K562 (cell line): ENCODE measurements around the gene NAA80. TPM values are rescaled to one million over a fixed set of nuclear protein-coding genes. Genes with fewer than 3 reads are reported as not detected.
A peak's percentile ranks its signal among the peaks of the same experiment; 100 is the strongest.

ENCODE experiments used
- ATAC-seq: fragments of 200-7000 bp; cut with Tn5 transposase; 3 replicates; pipeline ENCODE4 v1.9.1; 2020; ENCODE audit warnings: moderate library complexity
- BruUV-seq: library from RNA; stranded (reverse); fragments of 400-500 nt; replicated peaks from 2 replicates; lab custom pipeline; 2021; lab: Mats Ljungman, UMichigan
- CTCF ChIA-PET: fragments of 300-600 bp; formaldehyde crosslinking; extraction: SDS; loops from one replicate; lab custom pipeline; 2021; ENCODE audit warnings: low intra/inter-chr PET ratio; lab: Yijun Ruan, JAX
- POLR2A ChIA-PET: fragments of 300-600, 350-650 bp; sonication (Branson Sonifier 250); formaldehyde crosslinking; extraction: SDS; loops from one replicate; lab custom pipeline; 2021; ENCODE audit warnings: antibody characterized with exemption, inconsistent platforms; lab: Yijun Ruan, JAX
- DNase-seq, 4 experiments: peaks; one replicate each; pipeline versions ENCODE4 v3.0.0 to v3.0.0-alpha.2; 2011 to 2018; ENCODE audit warnings: low spot score in 3 of 4, mixed read lengths in 3 of 4; ENCODE audit errors: extremely low read depth in 1 of 4
- FAIRE-seq: peaks from 2 replicates; lab custom pipeline; 2011; peaks lifted over from hg19 to GRCh38; lab: Jason Lieb, UNC
- H2AFZ ChIP-seq: 2 replicates; pipeline ENCODE4 v1.6.0; 2011; ENCODE audit warnings: low read depth, low read length, control low read depth, inconsistent platforms
- H3K27ac ChIP-seq: fragments of 200-600 bp; 3 replicates; pipeline ENCODE4 v1.8.0; 2011; ENCODE audit warnings: low read depth, mild to moderate bottlenecking, control low read depth, inconsistent platforms, low read length, moderate library complexity, mixed read lengths; ENCODE audit errors: extremely low read depth
- H3K27me3 ChIP-seq, 2 experiments: fragments of 300-600 bp in 1 of 2; 2 replicates in 1 of 2; 3 replicates in 1 of 2; pipeline versions ENCODE4 v1.6.0 to v1.8.0; 2011; ENCODE audit warnings: inconsistent platforms in 2 of 2, low read length in 2 of 2, mild to moderate bottlenecking in 1 of 2, mixed read lengths in 1 of 2, moderate library complexity in 1 of 2; ENCODE audit not compliant: control insufficient read depth in 2 of 2, insufficient read depth in 2 of 2
- H3K36me3 ChIP-seq: fragments of 300-600 bp; 3 replicates; pipeline ENCODE4 v1.8.0; 2011; ENCODE audit warnings: mild to moderate bottlenecking, low read length, inconsistent platforms; ENCODE audit not compliant: control insufficient read depth, insufficient read depth
- H3K4me1 ChIP-seq, 2 experiments: fragments of 200-600 bp in 1 of 2; replicated peaks in 1 of 2; 2 replicates in 1 of 2; 3 replicates in 1 of 2; pipeline versions ENCODE4 v1.5.1 to v1.8.0; 2011; ENCODE audit warnings: inconsistent platforms in 2 of 2, low read length in 2 of 2, mild to moderate bottlenecking in 1 of 2, mixed read lengths in 1 of 2, moderate library complexity in 1 of 2; ENCODE audit not compliant: control insufficient read depth in 2 of 2, insufficient read depth in 2 of 2
- H3K4me2 ChIP-seq: 2 replicates; pipeline ENCODE4 v1.6.1; 2011; ENCODE audit warnings: low read length, control low read depth, inconsistent platforms, mixed read lengths; ENCODE audit not compliant: insufficient read depth
- H3K4me3 ChIP-seq: fragments of 200-600 bp; sonication (generic), shearing (Covaris generic); 2 replicates; pipeline ENCODE4 v1.5.1; 2016; ENCODE audit warnings: control low read depth, inconsistent platforms
- H3K79me2 ChIP-seq: fragments of 200-600 bp; 3 replicates; pipeline ENCODE4 v1.8.0; 2011; ENCODE audit warnings: low read length, inconsistent platforms; ENCODE audit not compliant: control insufficient read depth, insufficient read depth
- H3K9ac ChIP-seq, 2 experiments: 2 replicates each; pipeline versions ENCODE4 v1.6.0 to v1.6.1; 2011; ENCODE audit warnings: low read depth in 2 of 2, low read length in 2 of 2, control low read depth in 1 of 2, inconsistent platforms in 1 of 2, mild to moderate bottlenecking in 1 of 2, mixed read lengths in 1 of 2; ENCODE audit not compliant: insufficient read depth in 1 of 2
- H3K9me1 ChIP-seq: one replicate; pipeline ENCODE4 v1.6.0; 2011; ENCODE audit warnings: inconsistent platforms, mild to moderate bottlenecking, low read length, moderate library complexity; ENCODE audit not compliant: control insufficient read depth, insufficient read depth
- H3K9me3 ChIP-seq: replicated peaks from 2 replicates; pipeline ENCODE4 v1.5.1; 2011; ENCODE audit warnings: low read depth, low read length, inconsistent platforms; ENCODE audit not compliant: control insufficient read depth, insufficient read depth
- H4K20me1 ChIP-seq: replicated peaks from 2 replicates; pipeline ENCODE4 v1.6.1; 2011; ENCODE audit warnings: low read length, inconsistent platforms, mixed read lengths; ENCODE audit not compliant: control insufficient read depth, insufficient read depth
- FOXK1 ChIP-seq: sonication (generic); formaldehyde crosslinking; IDR thresholded peaks from 2 replicates; pipeline ENCODE4 v1.8.0; 2022; ENCODE audit warnings: missing genetic modification reagents, mild to moderate bottlenecking, borderline replicate concordance
- HDAC3 ChIP-seq: fragments of 450-650 bp; IDR thresholded peaks from 2 replicates; pipeline ENCODE4 v1.6.1; 2018; ENCODE audit warnings: borderline replicate concordance, mild to moderate bottlenecking, moderate library complexity; ENCODE audit not compliant: partially characterized antibody
- MAFK ChIP-seq: IDR thresholded peaks from 2 replicates; pipeline ENCODE4 v1.6.1; 2011; ENCODE audit warnings: low read length, improper control_type of control experiment
- NCOA1 ChIP-seq: fragments of 450-650 bp; IDR thresholded peaks from 2 replicates; pipeline ENCODE4 v1.6.1; 2016; ENCODE audit warnings: low read depth
- PHB2 ChIP-seq: fragments of 450-650 bp; IDR thresholded peaks from 2 replicates; pipeline ENCODE4 v1.6.1; 2017; ENCODE audit warnings: low read depth
- PRMT5 ChIP-seq: sonication (generic); formaldehyde crosslinking; IDR thresholded peaks from 2 replicates; pipeline ENCODE4 v1.5.0; 2020; ENCODE audit warnings: missing genetic modification reagents
- SAFB2 ChIP-seq: fragments of 200-400 bp; formaldehyde crosslinking; IDR thresholded peaks from 2 replicates; pipeline ENCODE4 v1.6.1; 2018; ENCODE audit warnings: borderline replicate concordance, low read length, low read depth, moderate library complexity; ENCODE audit not compliant: severe bottlenecking
- SMARCC2 ChIP-seq: fragments of 450-650 bp; IDR thresholded peaks from 2 replicates; pipeline ENCODE4 v1.6.1; 2017; ENCODE audit warnings: antibody characterized with exemption, moderate library complexity, mild to moderate bottlenecking, low read depth
- SNRNP70 ChIP-seq: fragments of 200-400 bp; formaldehyde crosslinking; optimal IDR thresholded peaks from 2 replicates; pipeline ENCODE3; 2017; ENCODE audit warnings: low read depth, low read length
- SRSF9 ChIP-seq: fragments of 200-400 bp; formaldehyde crosslinking; IDR thresholded peaks from 2 replicates; pipeline ENCODE4 v1.6.1; 2017; ENCODE audit warnings: low read depth, low read length, borderline replicate concordance
- YBX1 ChIP-seq: fragments of 450-650 bp; IDR thresholded peaks from 2 replicates; pipeline ENCODE4 v1.7.1; 2016; ENCODE audit warnings: mild to moderate bottlenecking
- ZNF436 ChIP-seq: fragments of 250-450, 450-650 bp; sonication (Bioruptor Pico); formaldehyde crosslinking; IDR thresholded peaks from 2 replicates; pipeline ENCODE4 v1.7.0; 2020; ENCODE audit warnings: mild to moderate bottlenecking
- ZNF785 ChIP-seq: fragments of 250-450 bp; sonication (Bioruptor Pico); IDR thresholded peaks from 2 replicates; pipeline ENCODE4 v1.4.0; 2020; ENCODE audit warnings: mild to moderate bottlenecking
- WGBS: fragments of 100-300 bp; shearing (Covaris generic); methylation state at CpG from one replicate; pipeline ENCODE4 v1.1.6; 2016; ENCODE audit warnings: low coverage, mixed read lengths; ENCODE audit not compliant: insufficient coverage; ENCODE audit errors: missing lambda C conversion rate; 5-methylcytosine and 5-hydroxymethylcytosine counted together
- in situ Hi-C: fragments of 300-500 bp; cut with MboI; formaldehyde crosslinking; loops from 4 replicates; pipeline ENCODE4 v1.15.0; 2018; ENCODE audit warnings: inconsistent platforms, mixed read lengths
- intact Hi-C: fragments of 100-400 bp; cut with micrococcal nuclease; formaldehyde crosslinking; loops from 2 replicates; pipeline ENCODE4 v1.14.2; 2022
- polyA plus RNA-seq, 8 experiments: library from polyadenylated mRNA; depleted of rRNA in 4 of 8; stranded (reverse) in 5 of 8; unstranded in 3 of 8; fragments of >200 nt; fragmentation: Nextera tagmentation in 2 of 8; fragmentation: Illumina TruSeq in 1 of 8; extraction: Ambion mirVana in 2 of 8; extraction: Trizol in 1 of 8; gene quantifications; 2 replicates each; pipeline versions ENCODE4 v1.2.1 to v1.2.3, GENCODE V29; 2011 to 2014; ENCODE audit warnings: inconsistent platforms in 1 of 8, missing spikeins in 1 of 8
- total RNA-seq, 7 experiments: library from RNA; depleted of rRNA in 6 of 7; stranded (reverse); fragments of >200 nt in 6 of 7; fragmentation: Illumina TruSeq in 2 of 7; extraction: Trizol in 2 of 7; gene quantifications; 2 replicates each; pipeline versions ENCODE4 v1.2.1 to v1.2.3, GENCODE V29; 2011 to 2021; ENCODE audit warnings: low replicate concordance in 1 of 7
- TF ChIP-seq, protein P1 (sequence below): fragments of 250-450 bp; sonication (Bioruptor Pico); IDR thresholded peaks from 2 replicates; pipeline ENCODE4 v1.8.0; 2021; ENCODE audit warnings: borderline replicate concordance, mild to moderate bottlenecking, moderate library complexity; ENCODE audit not compliant: poor library complexity, severe bottlenecking
- TF ChIP-seq, protein P2 (sequence below), 2 experiments: fragments of 200-800 bp in 1 of 2; sonication (Bioruptor generic) in 1 of 2; sonication (generic) in 1 of 2; formaldehyde crosslinking in 1 of 2; IDR thresholded peaks in 1 of 2; conservative IDR thresholded peaks in 1 of 2; 2 replicates each; pipeline versions ENCODE4 v1.5.0 to v1.6.1; 2016 to 2020; ENCODE audit warnings: missing compliant biosample characterization in 1 of 2, missing genetic modification characterization in 1 of 2, missing genetic modification reagents in 1 of 2
- TF ChIP-seq, protein P3 (sequence below): fragments of 250-450 bp; sonication (Bioruptor Pico); IDR thresholded peaks from 2 replicates; pipeline ENCODE4 v1.8.0; 2021; ENCODE audit warnings: moderate library complexity, mild to moderate bottlenecking, inconsistent platforms
- TF ChIP-seq, protein P4 (sequence below), 3 experiments: fragments of 200-800 bp in 1 of 3; fragments of 250-450 bp in 1 of 3; fragments of 450-650 bp in 1 of 3; sonication (Bioruptor Pico) in 1 of 3; sonication (Bioruptor generic) in 1 of 3; formaldehyde crosslinking in 1 of 3; IDR thresholded peaks; 2 replicates each; pipeline versions ENCODE4 v1.6.1 to v1.8.0; 2016 to 2022; ENCODE audit warnings: mild to moderate bottlenecking in 2 of 3, missing genetic modification characterization in 2 of 3, missing compliant biosample characterization in 1 of 3, moderate library complexity in 1 of 3

NAA80 gene
- total and polyA plus RNA-seq, 9 of the 15 experiments (the other 6 are each of a cell fraction or from before 2014, with no cell fraction given), result 0.82 to 24.0 (median 8.6) TPM

DNA sequence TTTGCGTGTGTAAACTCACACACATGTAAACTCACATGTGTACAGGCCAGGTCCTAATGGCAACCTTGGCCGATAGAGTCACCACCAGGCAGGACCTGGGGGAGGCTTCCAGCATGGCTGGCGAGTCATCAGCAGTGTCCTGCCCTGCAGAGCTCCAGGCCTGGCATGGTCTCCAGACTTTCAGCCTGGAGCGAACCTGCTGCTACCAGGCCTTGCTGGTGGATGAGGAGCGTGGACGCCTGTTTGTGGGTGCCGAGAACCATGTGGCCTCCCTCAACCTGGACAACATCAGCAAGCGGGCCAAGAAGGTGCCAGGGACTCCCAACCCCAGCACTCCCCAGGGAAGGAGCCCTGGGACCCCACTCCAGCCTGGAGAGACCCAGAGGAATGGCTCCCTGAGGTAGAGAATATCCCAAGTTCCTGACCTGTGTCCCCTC, 29.2 kb downstream of the NAA80 start:
- H3K4me2 ChIP-seq, result no peak overlapping the region
- no peak overlapping the region for H3K4me3 ChIP-seq
- peak overlapping the region in 1 of 2 experiments; percentile 26; a peak in 2 of 4 replicates for H3K9ac ChIP-seq
- FAIRE-seq (no peak), DNase-seq (no peak), ATAC-seq (no peak)
- in situ Hi-C loops (loop anchor here (5.0 kb wide), 2 partner anchors 43 to 78 kb away; partner anchors contain the start of gene GNAT1), intact Hi-C loops (loop anchor here (5.0 kb wide), 1 partner anchor 148 kb away; no protein-coding TSS in a partner anchor)
- no peaks in the 10 kb centered on the region for H3K79me2 ChIP-seq
- no peaks in the 10 kb centered on the region for H3K27me3 ChIP-seq
- no peaks in the 10 kb centered on the region for H3K9me3 ChIP-seq
- H3K27ac ChIP-seq, result no peak overlapping the region
- H3K36me3 ChIP-seq, result no peaks in the 10 kb centered on the region
- ChIA-PET CTCF (interaction anchor here (0.6 kb wide), 1 partner anchor 43 kb away, joined by 3 read pairs; no protein-coding TSS in a partner anchor), POLR2A (interaction anchor here (0.6 to 1.0 kb wide), 3 partner anchors 24 to 104 kb away, joined by 3 to 4 read pairs (median 3); no protein-coding TSS in a partner anchor)
- no peaks in the 10 kb centered on the region; the same call in 1 of the 2 replicates for H4K20me1 ChIP-seq
- no TSS peak for BruUV-seq
- no peaks in the 10 kb centered on the region for H3K9me1 ChIP-seq
- H2AFZ ChIP-seq, result no peak overlapping the region
- H3K4me1 ChIP-seq, result peaks cover 4 to 64% of the 10 kb centered on the region in 2 experiments; a peak in 3 of 5 replicates
- 67% methylated on average over 6 of the region's 8 CpGs for WGBS
- TF ChIP-seq MAFK (no peak), SNRNP70 (no peak), HDAC3 (no peak), ZNF436 (CRISPR knock-in tag) (no peak), YBX1 (no peak), SRSF9 (no peak), FOXK1 (CRISPR knock-in tag) (no peak), PRMT5 (CRISPR knock-in tag) (no peak), NCOA1 (no peak), ZNF785 (CRISPR knock-in tag) (no peak), SAFB2 (no peak), PHB2 (no peak), SMARCC2 (no peak)
- TF ChIP-seq, protein P1, sequence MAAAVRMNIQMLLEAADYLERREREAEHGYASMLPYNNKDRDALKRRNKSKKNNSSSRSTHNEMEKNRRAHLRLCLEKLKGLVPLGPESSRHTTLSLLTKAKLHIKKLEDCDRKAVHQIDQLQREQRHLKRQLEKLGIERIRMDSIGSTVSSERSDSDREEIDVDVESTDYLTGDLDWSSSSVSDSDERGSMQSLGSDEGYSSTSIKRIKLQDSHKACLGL (CRISPR knock-in tag), result no peak
- TF ChIP-seq, protein P2, sequence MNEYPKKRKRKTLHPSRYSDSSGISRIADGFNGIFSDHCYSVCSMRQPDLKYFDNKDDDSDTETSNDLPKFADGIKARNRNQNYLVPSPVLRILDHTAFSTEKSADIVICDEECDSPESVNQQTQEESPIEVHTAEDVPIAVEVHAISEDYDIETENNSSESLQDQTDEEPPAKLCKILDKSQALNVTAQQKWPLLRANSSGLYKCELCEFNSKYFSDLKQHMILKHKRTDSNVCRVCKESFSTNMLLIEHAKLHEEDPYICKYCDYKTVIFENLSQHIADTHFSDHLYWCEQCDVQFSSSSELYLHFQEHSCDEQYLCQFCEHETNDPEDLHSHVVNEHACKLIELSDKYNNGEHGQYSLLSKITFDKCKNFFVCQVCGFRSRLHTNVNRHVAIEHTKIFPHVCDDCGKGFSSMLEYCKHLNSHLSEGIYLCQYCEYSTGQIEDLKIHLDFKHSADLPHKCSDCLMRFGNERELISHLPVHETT (CRISPR knock-in tag; conservative IDR thresholded peaks at IDR 0.05 in 1 of 2, IDR thresholded peaks at IDR 0.05 in 1 of 2), result no peak
- TF ChIP-seq, protein P3, sequence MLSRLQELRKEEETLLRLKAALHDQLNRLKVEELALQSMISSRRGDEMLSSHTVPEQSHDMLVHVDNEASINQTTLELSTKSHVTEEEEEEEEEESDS (CRISPR knock-in tag), result no peak
- TF ChIP-seq, protein P4, sequence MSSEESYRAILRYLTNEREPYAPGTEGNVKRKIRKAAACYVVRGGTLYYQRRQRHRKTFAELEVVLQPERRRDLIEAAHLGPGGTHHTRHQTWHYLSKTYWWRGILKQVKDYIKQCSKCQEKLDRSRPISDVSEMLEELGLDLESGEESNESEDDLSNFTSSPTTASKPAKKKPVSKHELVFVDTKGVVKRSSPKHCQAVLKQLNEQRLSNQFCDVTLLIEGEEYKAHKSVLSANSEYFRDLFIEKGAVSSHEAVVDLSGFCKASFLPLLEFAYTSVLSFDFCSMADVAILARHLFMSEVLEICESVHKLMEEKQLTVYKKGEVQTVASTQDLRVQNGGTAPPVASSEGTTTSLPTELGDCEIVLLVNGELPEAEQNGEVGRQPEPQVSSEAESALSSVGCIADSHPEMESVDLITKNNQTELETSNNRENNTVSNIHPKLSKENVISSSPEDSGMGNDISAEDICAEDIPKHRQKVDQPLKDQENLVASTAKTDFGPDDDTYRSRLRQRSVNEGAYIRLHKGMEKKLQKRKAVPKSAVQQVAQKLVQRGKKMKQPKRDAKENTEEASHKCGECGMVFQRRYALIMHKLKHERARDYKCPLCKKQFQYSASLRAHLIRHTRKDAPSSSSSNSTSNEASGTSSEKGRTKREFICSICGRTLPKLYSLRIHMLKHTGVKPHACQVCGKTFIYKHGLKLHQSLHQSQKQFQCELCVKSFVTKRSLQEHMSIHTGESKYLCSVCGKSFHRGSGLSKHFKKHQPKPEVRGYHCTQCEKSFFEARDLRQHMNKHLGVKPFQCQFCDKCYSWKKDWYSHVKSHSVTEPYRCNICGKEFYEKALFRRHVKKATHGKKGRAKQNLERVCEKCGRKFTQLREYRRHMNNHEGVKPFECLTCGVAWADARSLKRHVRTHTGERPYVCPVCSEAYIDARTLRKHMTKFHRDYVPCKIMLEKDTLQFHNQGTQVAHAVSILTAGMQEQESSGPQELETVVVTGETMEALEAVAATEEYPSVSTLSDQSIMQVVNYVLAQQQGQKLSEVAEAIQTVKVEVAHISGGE (CRISPR knock-in tag; IDR thresholded peaks at IDR 0.05), result no peak
